HG03066 (cell line): Measurements from ENCODE around the gene PHC3.
"Not testable (repeated sequence)": the region's sequence is repeated elsewhere in the genome, so short reads cannot be mapped to it uniquely, and the experiment has no call there.

ENCODE experiments used
- ATAC-seq: cut with Tn5 transposase; IDR thresholded peaks from one replicate; pipeline ENCODE4 v1.9.1; 2021; ENCODE audit warnings: low read depth; ENCODE audit not compliant: unreplicated experiment

The PHC3 gene, protein sequence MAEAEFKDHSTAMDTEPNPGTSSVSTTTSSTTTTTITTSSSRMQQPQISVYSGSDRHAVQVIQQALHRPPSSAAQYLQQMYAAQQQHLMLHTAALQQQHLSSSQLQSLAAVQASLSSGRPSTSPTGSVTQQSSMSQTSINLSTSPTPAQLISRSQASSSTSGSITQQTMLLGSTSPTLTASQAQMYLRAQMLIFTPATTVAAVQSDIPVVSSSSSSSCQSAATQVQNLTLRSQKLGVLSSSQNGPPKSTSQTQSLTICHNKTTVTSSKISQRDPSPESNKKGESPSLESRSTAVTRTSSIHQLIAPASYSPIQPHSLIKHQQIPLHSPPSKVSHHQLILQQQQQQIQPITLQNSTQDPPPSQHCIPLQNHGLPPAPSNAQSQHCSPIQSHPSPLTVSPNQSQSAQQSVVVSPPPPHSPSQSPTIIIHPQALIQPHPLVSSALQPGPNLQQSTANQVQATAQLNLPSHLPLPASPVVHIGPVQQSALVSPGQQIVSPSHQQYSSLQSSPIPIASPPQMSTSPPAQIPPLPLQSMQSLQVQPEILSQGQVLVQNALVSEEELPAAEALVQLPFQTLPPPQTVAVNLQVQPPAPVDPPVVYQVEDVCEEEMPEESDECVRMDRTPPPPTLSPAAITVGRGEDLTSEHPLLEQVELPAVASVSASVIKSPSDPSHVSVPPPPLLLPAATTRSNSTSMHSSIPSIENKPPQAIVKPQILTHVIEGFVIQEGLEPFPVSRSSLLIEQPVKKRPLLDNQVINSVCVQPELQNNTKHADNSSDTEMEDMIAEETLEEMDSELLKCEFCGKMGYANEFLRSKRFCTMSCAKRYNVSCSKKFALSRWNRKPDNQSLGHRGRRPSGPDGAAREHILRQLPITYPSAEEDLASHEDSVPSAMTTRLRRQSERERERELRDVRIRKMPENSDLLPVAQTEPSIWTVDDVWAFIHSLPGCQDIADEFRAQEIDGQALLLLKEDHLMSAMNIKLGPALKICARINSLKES

DNA sequence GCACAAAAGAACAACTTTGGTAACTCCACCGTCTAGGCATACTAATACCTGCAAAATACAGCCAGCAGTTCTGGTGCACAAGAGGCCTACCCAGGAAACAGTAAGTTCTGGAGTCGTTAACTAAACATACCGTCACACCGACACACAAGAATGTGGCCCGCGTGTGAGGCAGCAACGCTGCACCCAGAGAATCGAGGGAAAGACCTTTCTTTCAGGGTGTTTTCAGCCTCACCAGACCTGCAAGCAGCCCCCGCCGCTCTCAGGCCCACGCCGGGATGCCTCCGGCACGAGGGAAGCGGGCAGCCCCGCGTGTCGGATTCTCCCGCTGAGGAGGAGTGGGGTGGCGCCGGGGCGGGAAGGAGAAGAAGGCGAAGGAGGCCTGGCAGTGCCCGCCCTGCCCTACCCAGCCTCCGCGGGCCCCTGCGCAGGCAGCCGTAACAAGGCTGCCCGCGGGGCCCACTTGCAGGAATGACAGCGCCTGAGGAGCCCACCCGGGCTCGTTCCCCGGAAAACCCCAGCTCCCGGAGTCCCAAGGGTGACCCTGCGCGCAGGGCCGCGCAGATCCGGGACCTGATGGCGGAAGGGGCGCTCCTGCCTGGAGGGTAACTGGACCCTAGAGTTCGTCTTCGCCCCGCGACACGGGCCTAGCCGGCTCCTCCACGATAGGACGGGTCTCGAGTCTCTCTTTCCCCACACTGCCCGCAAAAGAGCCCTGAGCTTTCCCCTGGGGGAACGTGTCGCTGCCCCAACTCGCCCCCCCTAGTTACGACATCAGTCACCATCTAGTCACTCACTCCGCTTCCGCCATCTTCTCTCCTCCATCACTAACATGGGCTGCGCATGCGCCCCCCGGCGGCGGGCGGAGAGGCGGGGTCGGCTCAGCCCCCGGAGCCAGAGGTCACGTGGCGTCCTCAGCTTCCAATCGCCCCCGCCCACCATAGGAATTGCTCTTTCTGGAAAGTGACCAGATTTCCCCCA lies at the start of gene PHC3:
PHC3 (minus strand) TSS at position 826 of the 978 bp plus-strand sequence; CDS start at position 808, 18 bp downstream.
- ATAC-seq, result peak; percentile 67

DNA sequence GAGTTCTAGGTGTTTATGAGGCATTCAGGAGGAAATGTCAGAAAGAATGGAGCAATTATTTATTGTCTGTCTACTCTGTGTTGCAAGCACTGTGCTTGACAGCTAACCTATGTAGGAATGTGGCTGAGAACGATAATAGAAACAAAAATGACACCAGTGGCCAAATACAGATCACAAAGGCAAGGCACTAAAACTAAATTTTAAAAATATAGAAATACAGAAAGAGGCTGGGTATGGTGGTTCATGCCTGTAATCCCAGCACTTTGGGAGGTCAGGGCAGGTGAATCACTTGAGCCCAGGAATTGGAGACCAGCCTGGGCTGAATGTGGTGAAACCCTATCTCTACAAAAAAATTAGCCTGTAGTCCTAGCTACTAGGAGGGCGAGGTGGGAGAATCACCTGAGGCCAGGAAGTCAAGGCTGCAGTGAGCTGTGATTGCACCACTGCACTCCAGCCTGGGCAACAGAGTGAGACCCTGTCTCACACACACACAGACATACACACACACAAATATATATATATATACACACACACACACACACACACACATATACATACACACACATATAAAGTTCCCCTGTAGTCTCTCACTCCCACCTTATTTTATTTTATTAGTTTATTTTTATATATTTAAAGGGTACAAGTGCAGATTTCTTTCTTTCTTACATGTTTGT lies 46.7 kb upstream of the PHC3 start:
- ATAC-seq, result no peak

DNA sequence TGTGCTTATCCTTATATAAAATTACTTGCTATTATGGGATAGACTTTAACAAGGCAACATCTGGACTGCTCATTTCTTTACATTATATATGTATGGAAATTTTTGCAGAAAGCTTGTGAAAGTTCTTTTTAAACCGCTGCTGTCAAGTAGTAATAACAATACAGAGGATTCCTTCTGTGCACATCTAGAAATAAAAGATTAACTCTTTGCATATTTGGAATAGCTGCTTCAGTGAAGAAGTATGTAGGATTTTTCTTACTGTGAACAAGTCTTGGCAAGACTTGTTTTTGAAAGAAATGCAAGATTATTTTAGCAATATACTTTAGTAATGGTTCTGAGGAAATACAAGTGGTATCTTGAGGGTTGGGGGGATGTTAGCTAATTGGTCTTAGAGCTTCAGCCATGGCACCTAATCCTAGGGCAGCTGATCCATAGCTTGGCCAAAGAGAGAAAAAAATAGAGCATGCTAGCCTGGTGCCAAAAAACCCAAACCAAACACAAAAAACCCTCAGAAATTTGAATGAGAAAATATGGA lies 45.0 kb upstream of the PHC3 start:
- ATAC-seq, result no peak

DNA sequence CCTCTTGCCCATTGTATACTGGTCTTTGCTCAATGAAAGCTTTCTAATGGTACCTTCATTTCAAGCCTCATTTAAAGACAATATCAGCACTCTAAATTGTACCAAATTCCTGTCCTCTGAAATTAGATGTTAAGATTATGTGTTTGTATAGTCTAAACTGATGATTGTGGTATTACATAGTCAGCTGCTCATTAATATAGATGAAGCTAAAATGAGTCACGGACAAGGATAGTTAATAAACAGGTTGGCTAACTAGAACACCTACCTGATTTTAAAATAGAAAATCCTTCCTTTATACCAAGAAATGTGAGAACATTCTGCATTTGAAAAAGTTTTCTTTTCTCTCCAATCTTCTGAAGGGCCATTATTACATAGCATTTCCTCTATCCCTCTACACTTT lies 43.6 kb upstream of the PHC3 start:
- no peak for ATAC-seq

DNA sequence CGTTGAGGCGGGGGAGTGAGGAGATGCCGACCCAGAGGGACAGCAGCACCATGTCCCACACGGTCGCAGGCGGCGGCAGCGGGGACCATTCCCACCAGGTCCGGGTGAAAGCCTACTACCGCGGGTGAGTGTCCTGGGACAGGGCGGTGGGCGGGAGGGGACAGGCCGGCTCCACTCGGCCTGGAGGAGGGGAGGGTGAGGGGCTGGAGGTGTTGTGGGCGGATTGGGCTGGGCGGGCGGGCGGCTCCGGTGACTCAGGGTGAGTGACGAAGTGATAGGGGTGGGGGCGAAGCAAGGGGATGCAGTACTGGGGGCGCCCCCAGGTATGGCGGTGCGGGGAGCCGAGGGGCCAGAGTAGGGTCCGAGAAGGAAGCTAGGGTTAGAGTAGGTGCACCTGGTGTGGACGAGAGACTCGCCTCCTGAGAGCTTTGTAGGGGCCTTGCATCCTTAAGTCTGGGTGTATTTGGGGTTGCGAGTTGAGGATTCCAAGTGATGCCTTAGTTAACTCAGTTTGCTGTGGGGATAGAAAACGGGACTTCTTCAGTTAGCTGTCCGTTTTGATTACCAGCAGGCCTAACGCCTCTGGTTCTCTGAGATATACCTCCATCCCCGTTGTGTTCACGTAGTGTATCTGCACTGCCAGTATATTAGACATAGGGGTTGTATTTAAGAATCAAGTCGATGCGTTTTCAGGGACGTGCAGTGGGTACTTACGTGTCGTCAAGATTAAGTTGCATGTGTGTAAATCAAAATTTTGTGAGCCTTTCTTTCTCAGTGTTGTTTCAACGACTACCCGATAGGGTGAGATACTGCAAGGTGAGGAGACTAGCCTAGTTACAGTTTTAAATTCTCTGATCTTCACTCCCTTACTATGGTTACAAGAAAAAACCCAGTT lies 41.4 kb upstream of the PHC3 start:
- peak; percentile 32 for ATAC-seq

DNA sequence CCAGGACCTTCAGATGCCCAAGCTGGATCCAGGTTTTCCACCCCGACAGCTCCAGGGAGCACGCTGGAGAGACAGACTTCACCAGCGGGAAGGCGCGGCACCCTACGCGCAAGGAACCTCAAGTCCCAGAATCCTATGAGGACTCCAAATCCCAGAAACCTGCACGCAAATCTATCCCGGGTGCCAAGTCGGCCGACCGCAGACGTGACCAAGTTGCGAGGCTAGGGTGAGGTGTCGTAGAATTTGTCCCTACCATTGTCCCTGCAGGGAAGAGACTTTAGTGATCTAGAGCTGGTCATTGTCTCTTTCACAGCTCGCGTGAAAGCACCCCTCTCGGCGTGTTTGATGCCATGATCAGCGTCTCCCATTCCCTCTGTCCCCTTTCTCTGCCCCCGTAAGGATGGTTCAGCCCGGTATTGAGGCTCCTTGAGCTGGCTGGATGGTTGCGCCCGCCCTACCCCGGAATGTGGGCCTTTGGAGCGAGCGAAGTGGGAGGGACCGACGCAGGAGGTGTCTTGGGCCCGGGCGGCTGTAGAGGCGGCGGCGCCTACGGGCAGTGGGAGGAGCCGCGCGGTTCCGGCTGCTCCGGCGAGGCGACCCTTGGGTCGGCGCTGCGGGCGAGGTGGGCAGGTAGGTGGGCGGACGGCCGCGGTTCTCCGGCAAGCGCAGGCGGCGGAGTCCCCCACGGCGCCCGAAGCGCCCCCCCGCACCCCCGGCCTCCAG lies 40.6 kb upstream of the PHC3 start, which contains the start of gene PRKCI:
PRKCI (plus strand) TSS at position 501 of the 723 bp plus-strand sequence. CDS start 246 bp downstream, outside the sequence.
- ATAC-seq, result peak; percentile 96

DNA sequence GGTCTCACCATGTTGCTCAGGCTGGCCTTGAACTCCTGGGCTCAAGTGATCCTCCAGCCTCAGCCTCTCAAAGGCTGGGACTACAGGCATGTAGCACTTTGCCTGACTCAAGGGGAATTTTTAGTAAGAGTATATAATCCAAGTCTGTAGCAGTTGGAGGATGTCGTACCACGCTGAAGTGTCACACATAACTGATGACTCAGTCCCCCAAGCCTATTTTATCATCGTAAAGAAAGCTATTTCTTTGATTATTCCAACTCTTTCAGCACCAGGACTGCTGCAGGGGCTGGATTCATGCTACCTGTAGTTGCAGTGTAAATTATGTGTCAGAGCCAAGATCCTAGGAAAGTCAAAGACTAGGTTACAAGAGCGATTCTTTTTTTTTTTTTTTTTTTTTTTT lies 39.3 kb upstream of the PHC3 start:
- no peak for ATAC-seq

DNA sequence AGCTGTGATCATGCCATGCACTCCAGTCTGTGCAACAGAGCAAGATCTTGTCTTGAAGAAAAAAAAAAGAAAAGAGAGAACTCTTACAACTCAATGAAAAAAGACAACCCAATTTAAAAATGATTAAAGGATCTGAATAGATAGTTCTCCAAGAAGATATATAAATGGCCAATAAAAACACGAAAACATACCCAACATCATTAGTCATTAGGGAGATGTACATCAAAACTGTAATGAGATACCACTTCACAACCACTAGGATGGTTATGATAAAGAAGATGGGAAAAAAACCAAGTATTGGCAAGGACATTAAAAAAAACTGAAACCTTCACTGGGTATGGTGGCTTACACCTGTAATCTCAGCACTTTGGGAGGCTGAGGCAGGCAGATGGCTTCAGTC lies 38.3 kb upstream of the PHC3 start:
- ATAC-seq, result no peak

DNA sequence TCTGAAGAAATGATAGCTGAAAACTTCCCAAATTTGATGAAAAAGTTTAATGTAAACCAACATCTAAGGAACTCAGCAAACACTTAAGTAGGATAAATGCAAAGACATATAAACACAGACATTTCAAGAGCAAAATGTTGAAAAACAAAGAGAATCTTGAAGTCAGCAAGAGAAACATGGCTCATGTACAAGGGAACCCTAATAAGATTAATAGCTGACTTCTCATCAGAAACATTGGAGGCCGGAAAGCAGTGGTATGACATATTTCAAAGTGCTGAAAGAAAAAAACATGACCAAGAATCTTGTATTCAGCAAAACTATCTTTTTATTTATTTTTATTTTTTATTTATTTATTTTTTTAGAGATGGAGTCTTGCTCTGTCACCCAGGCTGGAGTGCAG lies 30.1 kb upstream of the PHC3 start:
- no peak for ATAC-seq

DNA sequence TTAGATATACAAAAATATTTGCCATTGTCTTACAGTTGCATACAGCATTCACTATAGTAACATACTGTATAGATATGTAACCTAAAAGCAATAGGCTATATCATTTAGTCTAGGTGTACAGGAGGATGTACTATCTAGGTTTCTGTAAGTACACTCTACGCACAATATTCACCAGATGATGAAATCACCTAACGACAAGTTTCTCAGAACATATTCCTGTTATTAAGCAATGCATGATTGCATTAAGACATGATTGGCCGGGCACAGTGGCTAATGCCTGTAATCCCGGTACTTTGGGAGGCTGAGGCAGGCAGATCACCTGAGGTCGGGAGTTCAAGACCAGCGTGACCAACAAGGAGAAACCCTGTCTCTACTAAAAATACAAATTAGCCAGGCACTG lies 26.2 kb upstream of the PHC3 start:
- no peak for ATAC-seq

DNA sequence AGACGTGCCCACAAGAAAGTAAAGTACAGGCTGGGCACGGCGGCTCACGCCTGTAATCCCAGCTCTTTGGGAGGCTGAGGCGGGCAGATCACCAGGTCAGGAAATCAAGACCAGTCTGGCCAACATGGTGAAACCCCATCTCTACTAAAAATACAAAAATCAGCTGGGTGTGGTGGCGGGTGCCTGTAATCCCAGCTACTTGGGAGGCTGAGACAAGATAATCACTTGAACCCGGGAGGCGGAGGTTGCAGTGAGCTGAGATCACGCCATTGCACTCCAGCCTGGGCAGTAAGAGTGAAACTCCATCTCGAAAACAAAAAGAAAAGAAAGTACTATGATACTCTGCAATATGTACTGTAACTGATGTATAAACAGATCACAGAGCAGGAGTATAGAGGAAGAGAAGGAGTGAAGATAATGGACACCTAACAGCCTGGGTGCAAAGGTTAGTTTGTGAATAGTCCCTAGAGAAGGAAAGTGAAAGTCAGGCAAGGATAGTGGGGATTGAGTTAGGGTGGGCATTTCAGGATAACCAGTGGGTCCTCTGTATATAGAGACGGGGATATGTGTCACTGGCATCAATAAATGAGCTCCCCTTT lies 24.7 kb upstream of the PHC3 start:
- ATAC-seq, result not testable (repeated sequence)

DNA sequence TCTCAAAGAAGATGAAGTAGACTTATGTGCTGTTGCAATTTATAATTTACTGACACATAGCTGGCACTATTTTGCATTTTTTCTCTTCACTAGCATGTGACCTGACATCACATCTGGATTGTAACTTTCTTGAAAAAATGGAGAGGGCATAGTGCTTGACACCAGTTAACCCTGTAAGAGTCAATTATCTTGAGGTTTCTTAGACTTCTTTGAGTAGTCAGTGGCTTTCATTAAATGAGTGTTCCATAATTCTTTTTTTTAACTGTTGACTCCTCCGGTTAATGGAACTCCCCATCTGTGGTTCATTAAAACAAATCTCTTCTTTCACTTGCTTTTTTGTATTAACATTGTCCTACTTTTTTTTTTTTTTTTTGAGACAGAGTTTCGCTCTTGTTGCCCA lies 23.8 kb upstream of the PHC3 start:
- ATAC-seq, result no peak

DNA sequence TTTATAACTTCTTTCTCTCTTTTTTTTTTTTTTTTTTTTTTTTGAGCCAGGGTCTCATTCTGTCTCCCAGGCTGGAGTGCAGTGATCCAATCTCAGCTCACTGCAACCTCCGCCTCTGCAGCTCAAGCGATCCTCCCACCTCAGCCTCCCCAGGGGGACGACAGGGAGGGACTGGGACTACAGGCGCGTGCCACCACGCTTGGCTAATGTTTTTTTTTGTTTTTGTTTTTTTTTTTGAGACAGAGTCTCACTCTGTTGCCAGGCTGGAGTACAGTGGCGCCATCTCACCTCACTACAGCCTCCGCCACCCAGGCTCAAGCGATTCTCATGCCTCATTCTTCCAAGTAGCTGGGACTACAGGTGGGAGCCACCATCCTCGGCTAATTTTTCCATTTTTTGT lies 23.0 kb upstream of the PHC3 start:
- ATAC-seq, result no peak

DNA sequence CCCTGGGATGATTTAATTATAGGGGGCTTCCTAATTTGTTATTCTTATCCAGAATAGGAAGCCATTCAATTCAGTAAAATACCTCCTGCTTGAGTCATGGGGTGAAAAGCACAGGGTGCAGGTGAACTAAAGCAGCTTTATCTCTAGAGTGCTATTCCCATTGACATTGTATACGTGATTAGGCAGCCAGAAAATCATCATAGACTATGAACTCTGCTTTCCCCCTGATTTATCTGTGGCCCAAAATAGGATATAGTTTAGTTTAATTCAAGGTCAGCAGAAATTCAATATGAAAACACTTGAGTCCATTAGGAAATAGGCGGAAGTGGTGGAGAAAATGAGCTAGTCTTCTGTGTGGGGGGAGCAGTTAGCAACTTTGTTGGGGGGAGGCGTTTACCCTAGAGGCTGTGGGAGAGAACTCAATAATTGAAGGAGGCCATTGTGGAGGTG lies 22.5 kb upstream of the PHC3 start:
- no peak for ATAC-seq

DNA sequence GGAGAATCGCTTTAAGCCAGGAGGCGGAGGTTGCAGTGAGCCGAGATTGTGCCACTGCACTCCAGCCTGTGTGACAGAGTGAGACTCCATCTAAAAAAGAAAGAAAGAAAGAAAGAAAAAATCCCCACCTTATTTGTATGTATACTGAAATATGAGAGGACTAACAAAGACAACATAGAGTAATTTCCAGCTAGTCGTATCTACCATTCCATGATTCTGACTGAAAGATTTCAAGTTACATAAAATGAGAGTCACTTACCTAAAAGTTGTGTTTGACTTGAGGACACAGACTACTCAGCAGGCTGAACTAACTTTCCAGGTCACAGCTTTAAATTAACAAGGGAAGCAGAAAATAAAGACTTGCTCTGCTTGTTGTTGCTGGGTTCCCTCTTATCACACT lies 21.9 kb upstream of the PHC3 start:
- no peak for ATAC-seq

DNA sequence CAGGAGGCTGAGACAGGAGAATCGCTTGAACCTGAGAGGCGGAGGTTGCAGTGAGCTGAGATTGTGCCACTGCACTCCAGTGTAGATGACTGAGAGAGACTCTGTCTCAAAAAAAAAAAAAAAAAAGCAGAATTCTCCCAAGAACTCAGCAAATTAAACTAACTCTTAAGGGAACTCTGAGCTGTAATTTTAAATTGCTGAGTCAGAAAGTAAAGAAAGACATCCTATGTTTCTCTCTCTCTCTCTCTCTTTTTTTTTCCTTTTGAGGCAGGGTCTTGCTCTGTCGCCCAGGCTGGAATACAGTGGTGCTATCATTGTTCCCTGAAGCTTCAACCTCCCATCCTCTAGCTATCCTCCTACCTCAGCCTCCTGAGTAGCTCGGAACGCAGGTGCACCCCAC lies 20.0 kb upstream of the PHC3 start:
- ATAC-seq, result no peak

DNA sequence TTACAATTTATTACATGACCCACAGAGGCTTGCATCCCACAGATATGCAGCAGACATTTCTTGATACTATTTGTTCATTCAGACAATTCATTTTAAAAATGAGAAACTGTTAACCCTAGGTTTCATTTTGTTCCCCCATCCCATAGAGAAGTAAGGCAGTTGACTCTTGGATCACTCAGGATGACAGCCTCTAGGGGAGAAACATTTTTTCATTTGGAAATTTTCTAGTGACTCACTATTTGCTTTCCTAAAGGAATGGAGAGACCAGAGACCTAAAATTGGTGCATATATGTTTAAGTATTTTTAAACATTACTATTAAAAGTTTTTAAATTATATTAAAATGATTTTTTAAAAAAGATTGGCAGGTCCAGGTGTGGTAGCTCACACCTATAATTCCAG lies 19.5 kb upstream of the PHC3 start:
- ATAC-seq, result no peak
